Stomach (tissue), 4 donors: ENCODE measurements around the gene RBMS3.

ENCODE experiments used
- CTCF ChIP-seq, 7 experiments: fragments of 450-650 bp in 4 of 7; fragments of 200-600 bp in 3 of 7; sonication (generic) in 3 of 7; IDR thresholded peaks; one replicate each; pipeline ENCODE4 v1.5.1; 2016 to 2019; ENCODE audit warnings: antibody characterized with exemption in 7 of 7, control low read depth in 2 of 7, mild to moderate bottlenecking in 1 of 7
- EP300 ChIP-seq: sonication (generic); formaldehyde crosslinking; IDR thresholded peaks from one replicate; pipeline ENCODE4 v1.6.1; 2017; ENCODE audit warnings: antibody characterized with exemption

- TF ChIP-seq CTCF (IDR thresholded peaks at IDR 0.05) = no peak
- TF ChIP-seq EP300 = no peak
Measured at GRCh38 chr3:29871087-29871486, 590.2 kb downstream of the RBMS3 start.
